PC-9 (cell line): ENCODE data around the gene GPR52. TPM values are rescaled to one million over a fixed set of nuclear protein-coding genes. Genes with fewer than 3 reads are reported as not detected.

Experiments
- BruUV-seq: library from RNA; stranded (reverse); fragments of 400-500 nt; replicated peaks from 2 replicates; lab custom pipeline; 2021; lab: Mats Ljungman, UMichigan
- CTCF ChIA-PET: fragments of 300-600 bp; sonication (Branson Sonifier 250); formaldehyde crosslinking; loops from one replicate; lab custom pipeline; 2022; ENCODE audit warnings: antibody characterized with exemption; lab: Charles Lee
- POLR2A ChIA-PET: fragments of 300-600 bp; sonication (Branson Sonifier 250); formaldehyde crosslinking; loops from one replicate; lab custom pipeline; 2022; ENCODE audit warnings: antibody characterized with exemption; ENCODE audit not compliant: unreplicated experiment; lab: Charles Lee
- DNase-seq, 2 experiments: peaks; one replicate each; pipeline versions ENCODE4 v3.0.0 to v3.0.0-alpha.2; 2015 to 2022; ENCODE audit warnings: mixed read lengths in 1 of 2
- H2AFZ ChIP-seq: fragments of 200-600 bp; sonication (generic); 2 replicates; pipeline ENCODE4 v1.8.1; 2017; ENCODE audit warnings: antibody characterized with exemption
- H3F3A ChIP-seq: fragments of 200-600 bp; sonication (generic); 2 replicates; pipeline ENCODE4 v1.8.1; 2017; ENCODE audit warnings: antibody characterized with exemption, mild to moderate bottlenecking, low read depth; ENCODE audit not compliant: insufficient read depth
- H3K27ac ChIP-seq: fragments of 200-600 bp; sonication (generic); 2 replicates; pipeline ENCODE4 v1.6.1; 2016; ENCODE audit warnings: mixed run types
- H3K27me3 ChIP-seq: fragments of 200-600 bp; sonication (generic); 2 replicates; pipeline ENCODE4 v1.6.1; 2016; ENCODE audit warnings: low read depth, mixed run types; ENCODE audit not compliant: insufficient read depth
- H3K36me3 ChIP-seq: fragments of 200-600 bp; sonication (generic); 2 replicates; pipeline ENCODE4 v1.6.1; 2016; ENCODE audit warnings: low read depth, mixed run types
- H3K4me1 ChIP-seq: fragments of 200-600 bp; sonication (generic); replicated peaks from 2 replicates; pipeline ENCODE4 v1.6.1; 2016; ENCODE audit warnings: mixed run types; ENCODE audit not compliant: insufficient read depth
- H3K4me2 ChIP-seq: fragments of 200-600 bp; sonication (generic); 2 replicates; pipeline ENCODE4 v1.6.1; 2017; ENCODE audit warnings: mixed run types
- H3K4me3 ChIP-seq: fragments of 200-600 bp; sonication (generic); 2 replicates; pipeline ENCODE4 v1.6.1; 2016; ENCODE audit warnings: mixed run types
- H3K79me2 ChIP-seq: fragments of 200-600 bp; sonication (generic); 2 replicates; pipeline ENCODE4 v1.6.1; 2017; ENCODE audit warnings: low read depth, mixed run types
- H3K9me2 ChIP-seq: fragments of 200-600 bp; sonication (generic); 2 replicates; pipeline ENCODE4 v1.8.1; 2017; ENCODE audit warnings: mild to moderate bottlenecking; ENCODE audit not compliant: insufficient read depth
- H3K9me3 ChIP-seq: fragments of 200-600 bp; sonication (generic); 2 replicates; pipeline ENCODE4 v1.8.1; 2016; ENCODE audit warnings: low read depth; ENCODE audit not compliant: insufficient read depth
- H4K20me1 ChIP-seq: fragments of 200-600 bp; sonication (generic); 2 replicates; pipeline ENCODE4 v1.8.1; 2017; ENCODE audit not compliant: insufficient read depth
- CTCF ChIP-seq: fragments of 200-600 bp; sonication (generic); conservative IDR thresholded peaks from 2 replicates; pipeline ENCODE4 v1.6.1; 2017; ENCODE audit warnings: mixed run types, antibody characterized with exemption, mild to moderate bottlenecking, moderate library complexity
- EZH2 ChIP-seq: fragments of 200-600 bp; sonication (generic); IDR thresholded peaks from 2 replicates; pipeline ENCODE4 v1.8.0; 2017; ENCODE audit warnings: antibody characterized with exemption, low read depth
- intact Hi-C: fragments of 100-400 bp; cut with micrococcal nuclease; formaldehyde crosslinking; loops from one replicate; pipeline ENCODE4 v1.10.0; 2022; ENCODE audit not compliant: unreplicated experiment
- total RNA-seq: library from RNA; stranded (reverse); gene quantifications from 2 replicates; pipeline ENCODE4 v1.2.3, GENCODE V29; 2021

Gene GPR52
- total RNA-seq, 1 experiment from 2014 or later, result 0.55 TPM

- no peaks in the 10 kb centered on the region for H3K27me3 ChIP-seq
- no peak overlapping the region for H3K27ac ChIP-seq
- no peak overlapping the region for H3K4me2 ChIP-seq
- H4K20me1 ChIP-seq, result no peaks in the 10 kb centered on the region
- no peaks in the 10 kb centered on the region for H3K9me3 ChIP-seq
- no peak overlapping the region for H3K4me3 ChIP-seq
- TF ChIP-seq EZH2 (no peak), CTCF (no peak)
- H3K9me2 ChIP-seq, result no peaks in the 10 kb centered on the region
- H3F3A ChIP-seq, result no peaks in the 10 kb centered on the region
- H2AFZ ChIP-seq, result no peak overlapping the region
- intact Hi-C loops, result no loop called here
- DNase-seq, result no peak
- BruUV-seq, result no TSS peak
- no peaks in the 10 kb centered on the region for H3K36me3 ChIP-seq
- no peaks in the 10 kb centered on the region for H3K4me1 ChIP-seq
- ChIA-PET CTCF (no interaction called here), POLR2A (no interaction called here)
- no peaks in the 10 kb centered on the region for H3K79me2 ChIP-seq
These were observed 32.6 kb downstream of the GPR52 start for GRCh38 chr1:174480324-174480723.

- no TSS peak for BruUV-seq
- DNase-seq, result no peak
- CTCF ChIA-PET, result no interaction called here
- no peak overlapping the region for H2AFZ ChIP-seq
- TF ChIP-seq EZH2, result no peak
- no peak for TF ChIP-seq CTCF
- no peak overlapping the region for H3K27ac ChIP-seq
- no peak overlapping the region for H3K4me2 ChIP-seq
- no peaks in the 10 kb centered on the region for H3K79me2 ChIP-seq
- POLR2A ChIA-PET, result interaction anchor here (0.6 kb wide), 1 partner anchor 10 kb away, joined by 10 read pairs; no protein-coding TSS in a partner anchor
- no peaks in the 10 kb centered on the region for H4K20me1 ChIP-seq
- no peak overlapping the region for H3K4me3 ChIP-seq
- intact Hi-C loops, result loop anchor here (2.0 kb wide), 1 partner anchor 23 kb away; no protein-coding TSS in a partner anchor
- H3K36me3 ChIP-seq, result no peaks in the 10 kb centered on the region
- H3K9me2 ChIP-seq, result no peaks in the 10 kb centered on the region
- H3K9me3 ChIP-seq, result no peaks in the 10 kb centered on the region; the same call in 1 of the 2 replicates
- no peaks in the 10 kb centered on the region for H3K27me3 ChIP-seq
- H3K4me1 ChIP-seq, result no peaks in the 10 kb centered on the region
- no peaks in the 10 kb centered on the region for H3F3A ChIP-seq
These were observed 43.8 kb downstream of the GPR52 start for GRCh38 chr1:174491606-174492005.

- CTCF ChIA-PET, result no interaction called here
- no peak for DNase-seq
- no peak overlapping the region for H2AFZ ChIP-seq
- no peak overlapping the region for H3K4me2 ChIP-seq
- no peaks in the 10 kb centered on the region for H4K20me1 ChIP-seq
- no peaks in the 10 kb centered on the region for H3K27me3 ChIP-seq
- POLR2A ChIA-PET, result no interaction called here
- H3K79me2 ChIP-seq, result no peaks in the 10 kb centered on the region
- no peaks in the 10 kb centered on the region; the same call in 1 of the 2 replicates for H3K9me3 ChIP-seq
- BruUV-seq, result no TSS peak
- H3F3A ChIP-seq, result no peaks in the 10 kb centered on the region
- no peaks in the 10 kb centered on the region for H3K36me3 ChIP-seq
- H3K9me2 ChIP-seq, result no peaks in the 10 kb centered on the region
- no peak overlapping the region for H3K27ac ChIP-seq
- H3K4me1 ChIP-seq, result no peaks in the 10 kb centered on the region
- no peak for TF ChIP-seq CTCF
- no peak for TF ChIP-seq EZH2
- no peak overlapping the region for H3K4me3 ChIP-seq
- intact Hi-C loops, result no loop called here
These were observed 49.7 kb downstream of the GPR52 start for GRCh38 chr1:174497478-174497877.
